OCI-LY1 (cell line): ENCODE measurements around the gene KDM5B.

Source experiments
- H2AFZ ChIP-seq: fragments of 200-600 bp; sonication (generic), shearing (Covaris generic); 2 replicates; pipeline ENCODE4 v1.6.0; 2014; ENCODE audit warnings: antibody characterized with exemption, mild to moderate bottlenecking, low read length
- H3F3A ChIP-seq: fragments of 200-600 bp; sonication (generic), shearing (Covaris generic); 2 replicates; pipeline ENCODE4 v1.6.0; 2014; ENCODE audit warnings: mild to moderate bottlenecking, antibody characterized with exemption, low read length, moderate library complexity; ENCODE audit not compliant: insufficient read depth
- H3K27ac ChIP-seq: fragments of 200-600 bp; sonication (generic); 2 replicates; pipeline ENCODE4 v1.5.1; 2014; ENCODE audit warnings: low read length, mixed run types, mild to moderate bottlenecking, low read depth; ENCODE audit not compliant: poor library complexity, severe bottlenecking
- H3K27me3 ChIP-seq: fragments of 200-600 bp; sonication (generic); 2 replicates; pipeline ENCODE4 v1.6.0; 2014; ENCODE audit warnings: antibody characterized with exemption, mild to moderate bottlenecking, low read length, moderate library complexity; ENCODE audit not compliant: insufficient read depth
- H3K36me3 ChIP-seq: fragments of 200-600 bp; sonication (generic); 2 replicates; pipeline ENCODE4 v1.6.1; 2014; ENCODE audit warnings: mild to moderate bottlenecking, antibody characterized with exemption, low read length, moderate library complexity, mixed read lengths; ENCODE audit not compliant: insufficient read depth
- H3K4me1 ChIP-seq: fragments of 200-600 bp; sonication (generic); 2 replicates; pipeline ENCODE4 v1.5.1; 2014; ENCODE audit warnings: mild to moderate bottlenecking, low read length, moderate library complexity; ENCODE audit not compliant: insufficient read depth, severe bottlenecking
- H3K4me2 ChIP-seq: fragments of 200-600 bp; sonication (generic), shearing (Covaris generic); 2 replicates; pipeline ENCODE4 v1.6.1; 2014; ENCODE audit warnings: low read length
- H3K4me3 ChIP-seq: fragments of 200-600 bp; sonication (generic); 2 replicates; pipeline ENCODE4 v1.5.1; 2014; ENCODE audit warnings: low read length, low read depth, mild to moderate bottlenecking, mixed read lengths; ENCODE audit not compliant: poor library complexity, severe bottlenecking
- H3K79me2 ChIP-seq: fragments of 200-600 bp; shearing (Covaris generic); 2 replicates; pipeline ENCODE4 v1.6.1; 2016; ENCODE audit warnings: mixed run types, low read length, mixed read lengths; ENCODE audit not compliant: insufficient read depth
- H3K9ac ChIP-seq: fragments of 200-600 bp; sonication (generic), shearing (Covaris generic); 2 replicates; pipeline ENCODE4 v1.6.1; 2014; ENCODE audit warnings: mild to moderate bottlenecking, low read length, mixed read lengths
- H3K9me2 ChIP-seq: fragments of 200-600 bp; sonication (generic), shearing (Covaris generic); 2 replicates; pipeline ENCODE4 v1.6.1; 2014; ENCODE audit warnings: low read depth, mild to moderate bottlenecking, low read length, mixed read lengths
- H3K9me3 ChIP-seq: fragments of 200-600 bp; shearing (Covaris generic); 2 replicates; pipeline ENCODE4 v1.6.1; 2014; ENCODE audit warnings: low read length, mixed read lengths
- H4K20me1 ChIP-seq: fragments of 200-600 bp; sonication (generic), shearing (Covaris generic); 2 replicates; pipeline ENCODE4 v1.6.0; 2016; ENCODE audit warnings: mild to moderate bottlenecking, low read length; ENCODE audit not compliant: insufficient read depth
- EZH2 ChIP-seq: fragments of 200-600 bp; sonication (generic), shearing (Covaris generic); IDR thresholded peaks from 2 replicates; pipeline ENCODE4 v1.8.0; 2017; ENCODE audit warnings: borderline replicate concordance, mixed run types, mild to moderate bottlenecking, antibody characterized with exemption, low read length, moderate library complexity, mixed read lengths
- TF ChIP-seq, protein P1 (sequence below): fragments of 200-600 bp; sonication (generic), shearing (Covaris generic); IDR thresholded peaks from 2 replicates; pipeline ENCODE4 v1.5.1; 2017; ENCODE audit warnings: mild to moderate bottlenecking, antibody characterized with exemption, low read length, moderate library complexity, mixed read lengths

Gene KDM5B

DNA sequence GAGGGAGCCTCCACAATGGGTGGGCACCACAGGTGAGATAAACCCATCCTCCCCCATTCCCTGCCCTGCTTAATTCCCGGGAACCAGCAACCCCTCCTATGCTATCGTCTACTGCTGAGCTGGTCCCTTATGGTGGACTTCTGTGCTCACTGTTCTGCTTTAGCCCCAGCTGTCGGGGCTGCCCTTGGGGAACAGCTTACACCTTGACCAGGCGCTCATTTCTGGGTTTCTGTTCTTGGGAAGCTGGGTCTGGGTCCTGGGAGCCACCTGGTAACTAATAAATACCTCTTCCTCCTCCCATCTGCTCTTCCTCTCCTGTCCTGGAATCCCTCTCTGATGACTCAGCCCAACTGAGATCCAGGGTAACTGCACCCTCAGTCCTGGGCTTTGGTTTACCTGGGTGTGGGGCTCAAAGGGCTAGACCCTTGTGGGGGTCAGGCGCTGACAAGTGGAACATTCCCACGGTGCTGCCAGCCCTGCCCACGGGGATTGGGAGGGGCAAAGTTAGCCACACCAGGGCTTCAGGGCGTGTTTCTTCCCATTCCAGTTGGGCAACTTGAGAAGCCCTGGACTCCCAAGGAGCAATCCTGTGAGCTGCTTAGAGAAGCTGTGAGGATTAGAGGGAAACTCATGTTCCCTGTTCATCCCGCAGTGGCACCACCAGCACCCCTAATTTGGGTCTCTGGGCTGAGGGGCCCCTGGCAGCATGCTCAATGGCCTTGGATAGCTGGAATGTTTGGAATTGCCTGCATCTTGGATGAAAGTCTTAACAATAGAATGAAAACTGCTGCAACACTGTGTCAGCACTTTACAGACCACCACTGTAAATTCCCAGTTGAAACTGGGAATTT is 4.2 kb upstream of the KDM5B start:
- peaks cover 20% of the 10 kb centered on the region for H3K4me1 ChIP-seq
- no peaks in the 10 kb centered on the region for H3K79me2 ChIP-seq
- no peaks in the 10 kb centered on the region for H4K20me1 ChIP-seq
- no peaks in the 10 kb centered on the region for H3F3A ChIP-seq
- H3K4me3 ChIP-seq: no peak overlapping the region
- H3K27ac ChIP-seq: no peak overlapping the region
- no peak overlapping the region for H3K4me2 ChIP-seq
- no peak overlapping the region for H3K9ac ChIP-seq
- H3K9me3 ChIP-seq: no peaks in the 10 kb centered on the region
- no peaks in the 10 kb centered on the region for H3K36me3 ChIP-seq
- H3K27me3 ChIP-seq: no peaks in the 10 kb centered on the region; the same call in 1 of the 2 replicates
- H2AFZ ChIP-seq: no peak overlapping the region
- H3K9me2 ChIP-seq: no peaks in the 10 kb centered on the region
- TF ChIP-seq, protein P1, sequence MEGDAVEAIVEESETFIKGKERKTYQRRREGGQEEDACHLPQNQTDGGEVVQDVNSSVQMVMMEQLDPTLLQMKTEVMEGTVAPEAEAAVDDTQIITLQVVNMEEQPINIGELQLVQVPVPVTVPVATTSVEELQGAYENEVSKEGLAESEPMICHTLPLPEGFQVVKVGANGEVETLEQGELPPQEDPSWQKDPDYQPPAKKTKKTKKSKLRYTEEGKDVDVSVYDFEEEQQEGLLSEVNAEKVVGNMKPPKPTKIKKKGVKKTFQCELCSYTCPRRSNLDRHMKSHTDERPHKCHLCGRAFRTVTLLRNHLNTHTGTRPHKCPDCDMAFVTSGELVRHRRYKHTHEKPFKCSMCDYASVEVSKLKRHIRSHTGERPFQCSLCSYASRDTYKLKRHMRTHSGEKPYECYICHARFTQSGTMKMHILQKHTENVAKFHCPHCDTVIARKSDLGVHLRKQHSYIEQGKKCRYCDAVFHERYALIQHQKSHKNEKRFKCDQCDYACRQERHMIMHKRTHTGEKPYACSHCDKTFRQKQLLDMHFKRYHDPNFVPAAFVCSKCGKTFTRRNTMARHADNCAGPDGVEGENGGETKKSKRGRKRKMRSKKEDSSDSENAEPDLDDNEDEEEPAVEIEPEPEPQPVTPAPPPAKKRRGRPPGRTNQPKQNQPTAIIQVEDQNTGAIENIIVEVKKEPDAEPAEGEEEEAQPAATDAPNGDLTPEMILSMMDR: no peak
- no peak for TF ChIP-seq EZH2

GRCh38 chr1:202811296-202812175 is 3.3 kb upstream of the KDM5B start:
- Histone ChIP-seq H3K9me2 (no peaks in the 10 kb centered on the region), H4K20me1 (no peaks in the 10 kb centered on the region), H3K4me3 (peak overlapping the region; percentile 59), H3F3A (no peaks in the 10 kb centered on the region), H3K27me3 (no peaks in the 10 kb centered on the region; the same call in 1 of the 2 replicates), H3K27ac (no peak overlapping the region), H2AFZ (no peak overlapping the region), H3K79me2 (no peaks in the 10 kb centered on the region), H3K4me2 (peak overlapping the region; percentile 78), H3K9me3 (no peaks in the 10 kb centered on the region), H3K36me3 (no peaks in the 10 kb centered on the region), H3K9ac (peak overlapping the region; percentile 13; the same call in 1 of the 2 replicates), H3K4me1 (peaks cover 20% of the 10 kb centered on the region)
- TF ChIP-seq, protein P1: no peak
- TF ChIP-seq EZH2: no peak

GRCh38 chr1:202810615-202811295 is 2.5 kb upstream of the KDM5B start, which contains the start of gene PCAT6:
PCAT6 (plus strand) TSS chr1:202810954.
- no peak within 1 kb of the TSS for H3K27ac ChIP-seq
- TF ChIP-seq EZH2: no peak
- TF ChIP-seq, protein P1: no peak
- no peaks in the 10 kb centered on the region for H3K79me2 ChIP-seq
- no peaks in the 10 kb centered on the region for H3K9me3 ChIP-seq
- no peaks in the 10 kb centered on the region for H3K36me3 ChIP-seq
- H3K9ac ChIP-seq: peak within 1 kb of the TSS; percentile 13; the same call in 1 of the 2 replicates
- no peaks in the 10 kb centered on the region for H4K20me1 ChIP-seq
- no peaks in the 10 kb centered on the region; the same call in 1 of the 2 replicates for H3K27me3 ChIP-seq
- no peaks in the 10 kb centered on the region for H3K9me2 ChIP-seq
- peak within 1 kb of the TSS; percentile 59 for H3K4me3 ChIP-seq
- peak within 1 kb of the TSS; percentile 67; the same call in 1 of the 2 replicates for H2AFZ ChIP-seq
- no peaks in the 10 kb centered on the region for H3F3A ChIP-seq
- peak within 1 kb of the TSS; percentile 78 for H3K4me2 ChIP-seq
- H3K4me1 ChIP-seq: peaks cover 20% of the 10 kb centered on the region
